GM18526 (cell line): Measurements from ENCODE around the gene SMURF1.

Experiments
- POLR2A ChIP-seq: IDR thresholded peaks from 3 replicates; pipeline ENCODE4 v1.6.1; 2011; ENCODE audit not compliant: insufficient read length; ENCODE audit errors: extremely low read depth

The SMURF1 gene

GRCh38 chr7:99112979-99113378 lies 30.9 kb downstream of the SMURF1 start:
- TF ChIP-seq POLR2A = no peak

- no peak for TF ChIP-seq POLR2A
Measured at GRCh38 chr7:99112097-99112496, 31.8 kb downstream of the SMURF1 start.

- TF ChIP-seq POLR2A = no peak
Measured at GRCh38 chr7:99111591-99111990, 32.3 kb downstream of the SMURF1 start.

GRCh38 chr7:99109108-99110051 lies 34.5 kb downstream of the SMURF1 start:
- no peak for TF ChIP-seq POLR2A

- no peak for TF ChIP-seq POLR2A
Measured at GRCh38 chr7:99108613-99109012, 35.3 kb downstream of the SMURF1 start.

- TF ChIP-seq POLR2A = no peak
Measured at GRCh38 chr7:99106821-99107241, 37.1 kb downstream of the SMURF1 start.

- no peak for TF ChIP-seq POLR2A
Measured at GRCh38 chr7:99106411-99106810, 37.5 kb downstream of the SMURF1 start.

GRCh38 chr7:99105756-99106155 lies 38.2 kb downstream of the SMURF1 start:
- no peak for TF ChIP-seq POLR2A

- TF ChIP-seq POLR2A = no peak
Measured at GRCh38 chr7:99104631-99105030, 39.3 kb downstream of the SMURF1 start.

GRCh38 chr7:99102809-99103690 lies 40.9 kb downstream of the SMURF1 start:
- TF ChIP-seq POLR2A = no peak

- TF ChIP-seq POLR2A = no peak
Measured at GRCh38 chr7:99102361-99102760, 41.5 kb downstream of the SMURF1 start.

- no peak for TF ChIP-seq POLR2A
Measured at GRCh38 chr7:99099499-99100077, 44.3 kb downstream of the SMURF1 start.

GRCh38 chr7:99098824-99099498 lies 44.9 kb downstream of the SMURF1 start:
- TF ChIP-seq POLR2A = no peak

- TF ChIP-seq POLR2A = no peak
Measured at GRCh38 chr7:99098286-99098823, 45.6 kb downstream of the SMURF1 start.

- no peak for TF ChIP-seq POLR2A
Measured at GRCh38 chr7:99097730-99098129, 46.2 kb downstream of the SMURF1 start.
